ENCODE measurements around the gene SLAIN2.

- no peak for TF ChIP-seq CTCF (IDR thresholded peaks at IDR 0.05)
- TF ChIP-seq POLR2A (IDR thresholded peaks at IDR 0.05) = no peak
Observed at GRCh38 chr4:48410812-48411211, 69.5 kb downstream of the SLAIN2 start.
